GM12872 (cell line): Measurements from ENCODE around the gene NALCN.

ENCODE experiments used
- CTCF ChIP-seq: IDR thresholded peaks from 3 replicates; pipeline ENCODE4 v1.5.1; 2011; ENCODE audit warnings: low read depth, mild to moderate bottlenecking, low read length, moderate library complexity; ENCODE audit not compliant: insufficient read depth

NALCN gene

GRCh38 chr13:101425623-101426022 is 9.3 kb upstream of the NALCN start:
- TF ChIP-seq CTCF: no peak

DNA sequence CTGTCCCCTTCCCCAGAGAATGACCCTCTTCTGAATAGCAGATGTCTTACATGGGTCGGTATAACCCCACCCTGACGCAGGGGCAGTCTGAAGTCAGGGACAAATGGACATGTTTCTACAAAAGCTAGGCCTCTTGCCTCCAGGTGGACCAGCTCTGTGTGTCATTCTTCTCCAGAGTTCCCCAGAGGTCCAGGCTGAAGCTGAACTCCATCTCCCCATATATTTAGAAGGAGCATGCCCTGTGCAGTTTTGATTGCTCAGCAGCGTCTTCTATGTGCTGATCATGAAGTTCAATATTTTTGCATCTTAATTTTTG is 8.8 kb upstream of the NALCN start:
- no peak for TF ChIP-seq CTCF

DNA sequence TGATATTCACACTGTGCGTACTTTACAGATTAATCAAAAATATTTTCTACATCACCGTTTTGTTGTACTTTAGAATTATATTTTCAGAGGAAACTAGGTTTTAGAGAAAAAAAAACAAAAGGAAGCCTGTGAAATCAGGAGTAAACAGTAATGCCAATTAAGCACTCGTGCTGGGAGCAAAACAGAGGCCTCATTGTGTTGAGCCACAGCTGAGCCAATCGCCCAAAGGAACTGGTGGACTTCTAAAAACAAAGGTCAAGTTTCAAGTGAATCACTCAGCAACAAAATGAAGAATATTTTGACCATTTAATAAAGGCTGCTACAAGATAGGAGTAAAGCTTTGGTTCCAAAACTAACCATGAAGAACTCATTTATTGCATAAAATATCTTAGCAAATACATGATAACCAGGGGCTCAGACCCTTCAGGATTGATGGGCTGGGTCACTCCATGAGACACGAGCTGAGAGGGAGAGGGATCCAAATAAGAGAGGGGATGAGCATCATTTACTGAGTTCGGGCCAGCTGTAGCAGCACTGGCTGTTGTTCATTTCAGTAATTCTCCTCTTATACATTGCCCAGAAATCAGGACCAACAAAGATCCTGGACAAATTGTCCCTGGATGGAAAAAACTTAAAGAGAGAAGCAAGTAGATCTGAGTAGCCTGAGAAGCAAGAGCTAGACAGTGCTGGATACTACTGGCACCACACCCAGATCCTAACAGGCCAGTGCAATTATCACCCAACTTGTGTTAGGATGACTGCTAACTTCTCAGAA is 8.3 kb upstream of the NALCN start:
- no peak for TF ChIP-seq CTCF

- no peak for TF ChIP-seq CTCF
These were observed 7.6 kb upstream of the NALCN start for GRCh38 chr13:101423872-101424271.

DNA sequence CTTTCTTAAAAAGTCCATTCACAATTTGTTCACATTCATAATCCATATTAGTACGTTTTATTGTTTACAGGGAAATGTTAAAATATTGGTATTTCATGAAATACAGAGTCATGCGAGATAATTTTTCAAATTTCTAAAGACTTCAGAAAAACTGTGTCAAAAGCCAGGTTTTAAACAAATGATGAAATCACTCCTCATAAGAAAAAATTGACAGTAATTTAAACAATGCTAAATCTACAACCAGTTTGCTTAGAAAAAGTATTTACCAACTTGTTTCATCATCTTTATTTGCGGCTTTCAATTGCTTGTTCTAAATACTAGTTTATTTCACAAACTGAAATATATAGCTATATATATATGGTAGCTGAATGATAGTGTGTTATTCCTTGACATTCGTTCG is 1.2 kb upstream of the NALCN start:
- no peak for TF ChIP-seq CTCF

- TF ChIP-seq CTCF: no peak
These were observed 717 bp upstream of the NALCN start for GRCh38 chr13:101417043-101417406.

DNA sequence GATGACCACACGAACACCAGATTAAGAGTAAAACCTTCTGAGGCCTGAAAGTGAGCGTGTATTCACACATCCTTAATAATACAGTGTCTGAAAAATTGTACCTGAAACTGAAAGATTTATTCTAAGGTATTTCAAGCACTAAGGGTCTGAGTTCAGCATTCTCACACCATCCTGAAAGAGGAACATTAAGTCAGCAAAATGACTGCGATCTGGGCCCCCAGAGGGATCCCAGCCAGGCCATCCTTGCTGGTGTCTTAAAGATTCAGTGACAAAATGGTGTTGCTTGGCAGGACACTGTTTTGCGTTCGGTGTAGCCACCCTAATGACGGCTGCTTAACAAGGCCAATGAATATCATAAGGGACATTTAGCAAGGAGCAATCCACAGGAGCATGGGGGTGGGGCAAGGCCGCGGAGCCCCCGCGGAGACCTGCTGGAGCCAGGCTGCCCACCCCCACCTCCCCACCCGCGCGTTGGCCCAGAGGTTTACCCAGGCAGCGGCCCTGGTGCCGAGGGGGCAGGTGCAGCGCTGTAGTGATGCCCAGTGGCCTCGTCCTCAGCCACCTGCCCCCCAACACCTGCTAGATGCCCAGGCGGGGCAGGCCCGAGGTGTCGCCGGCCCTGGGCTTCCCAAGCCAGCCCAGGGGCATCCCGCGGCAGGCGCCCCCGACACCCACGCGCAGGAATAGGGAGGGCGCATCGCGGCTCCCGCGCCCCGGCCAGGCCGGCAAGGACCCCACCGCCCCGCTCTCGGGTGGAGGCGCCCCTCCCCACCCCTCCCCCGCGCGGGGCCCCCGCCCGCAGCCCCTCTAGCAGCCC is 742 bp downstream of the NALCN start:
- no peak for TF ChIP-seq CTCF
